Right ventricle myocardium superior (tissue), 1 donor: ENCODE results near the gene TNRC18. TPM values are rescaled to one million over a fixed set of nuclear protein-coding genes. Genes with fewer than 3 reads are reported as not detected.
"Not testable (repeated sequence)": the region's sequence is repeated elsewhere in the genome, so short reads cannot be mapped to it uniquely, and the experiment has no call there.

Experiments
- ATAC-seq: fragments of 200-7000 bp; cut with Tn5 transposase; one replicate; pipeline ENCODE4 v1.9.1; 2020; ENCODE audit warnings: mild to moderate bottlenecking; ENCODE audit not compliant: poor library complexity
- DNase-seq: peaks from one replicate; pipeline ENCODE4 v3.0.0-alpha.2; 2020
- intact Hi-C: fragments of 100-400 bp; cut with DNase I; formaldehyde crosslinking; loops from one replicate; pipeline ENCODE4 v1.11.2; 2022
- total RNA-seq: library from RNA; stranded (reverse); fragmentation: NEBNext Ultra II Directional; extraction: Animal tissue kit (Norgen Biotek cat#: 25700); gene quantifications from one replicate; pipeline ENCODE4 v1.2.1, GENCODE V29; 2021
- donor health status: DM: no; HTN: yes; CAD: no; lungs with severe emphysema.

Gene TNRC18
- total RNA-seq, 1 donor from 2014 or later, result 29.5 TPM

DNA sequence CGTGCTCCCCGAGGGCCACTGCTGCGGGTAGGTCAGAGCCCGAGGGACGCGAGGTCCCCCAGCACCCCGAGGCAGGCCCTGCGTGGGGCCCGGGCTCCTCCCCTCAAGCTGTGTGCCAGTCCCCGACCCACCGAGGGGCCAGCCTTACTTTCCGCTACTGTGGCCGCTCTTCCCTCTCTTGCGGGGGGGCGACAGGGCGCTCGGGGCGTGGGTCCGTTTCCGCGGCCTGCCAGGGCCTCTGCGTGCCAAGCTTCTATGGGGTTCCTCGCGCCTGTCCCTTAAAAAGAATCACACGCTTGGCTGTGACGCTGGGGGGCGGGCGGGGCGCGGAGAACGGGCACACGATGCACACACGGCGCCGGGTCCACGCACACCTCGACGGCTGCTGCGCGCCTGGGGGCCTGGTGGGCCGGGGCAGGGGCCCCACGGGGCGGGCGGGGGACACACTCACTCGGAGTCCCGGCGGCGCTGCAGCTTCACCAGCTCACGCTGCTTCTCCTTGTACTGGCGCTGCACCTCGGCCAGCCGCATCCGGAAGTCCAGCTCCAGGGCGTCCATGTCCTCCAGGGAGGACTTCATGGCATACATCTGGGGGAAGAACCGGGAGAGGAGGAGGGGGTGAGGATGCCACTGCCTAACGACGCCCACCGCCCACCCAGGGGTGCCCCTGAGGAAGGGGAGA is 62.0 kb downstream of the TNRC18 start:
- ATAC-seq, result no peak
- intact Hi-C loops, result no loop called here
- no peak for DNase-seq

GRCh38 chr7:5360971-5361370 is 62.7 kb downstream of the TNRC18 start:
- intact Hi-C loops, result no loop called here
- no peak for ATAC-seq
- DNase-seq, result no peak

GRCh38 chr7:5360451-5360850 is 63.2 kb downstream of the TNRC18 start:
- no peak for DNase-seq
- no peak for ATAC-seq
- intact Hi-C loops, result no loop called here

GRCh38 chr7:5360021-5360420 is 63.6 kb downstream of the TNRC18 start:
- intact Hi-C loops, DNase-seq, ATAC-seq: not testable (repeated sequence)

- intact Hi-C loops, result loop anchor here (10.0 kb wide), 1 partner anchor 335 kb away; no protein-coding TSS in a partner anchor
- ATAC-seq, result no peak
- no peak for DNase-seq
Observed at GRCh38 chr7:5359344-5359743, 64.3 kb downstream of the TNRC18 start.

DNA sequence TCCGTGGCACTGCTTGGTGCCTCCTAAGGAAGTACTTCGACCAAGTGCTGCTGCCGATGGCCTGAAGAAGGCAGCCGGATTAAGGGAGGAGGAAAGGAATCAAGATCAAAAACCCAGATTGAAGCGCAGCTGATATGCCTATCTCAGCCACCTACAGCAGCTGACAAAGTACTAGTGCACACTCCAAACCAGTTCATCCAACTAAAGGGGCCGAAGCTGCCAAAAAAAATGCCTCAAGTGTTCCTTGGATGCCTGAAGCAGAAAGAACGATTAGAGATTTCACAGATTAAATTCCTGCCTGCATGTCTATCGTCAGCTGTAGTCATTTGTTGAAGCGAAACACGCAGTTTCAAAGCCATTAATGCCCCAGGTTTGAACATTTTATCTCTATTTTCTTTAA is 65.7 kb downstream of the TNRC18 start:
- DNase-seq, result no peak

GRCh38 chr7:5356751-5357119 is 66.9 kb downstream of the TNRC18 start:
- DNase-seq, result no peak
- intact Hi-C loops, result loop anchor here (10.0 kb wide), 1 partner anchor 338 kb away; no protein-coding TSS in a partner anchor
- no peak for ATAC-seq

More for the DNA sequence above, 65.7 kb downstream of the TNRC18 start:
- intact Hi-C loops, result loop anchor here (10.0 kb wide), 1 partner anchor 337 kb away; no protein-coding TSS in a partner anchor
- ATAC-seq, result no peak

DNA sequence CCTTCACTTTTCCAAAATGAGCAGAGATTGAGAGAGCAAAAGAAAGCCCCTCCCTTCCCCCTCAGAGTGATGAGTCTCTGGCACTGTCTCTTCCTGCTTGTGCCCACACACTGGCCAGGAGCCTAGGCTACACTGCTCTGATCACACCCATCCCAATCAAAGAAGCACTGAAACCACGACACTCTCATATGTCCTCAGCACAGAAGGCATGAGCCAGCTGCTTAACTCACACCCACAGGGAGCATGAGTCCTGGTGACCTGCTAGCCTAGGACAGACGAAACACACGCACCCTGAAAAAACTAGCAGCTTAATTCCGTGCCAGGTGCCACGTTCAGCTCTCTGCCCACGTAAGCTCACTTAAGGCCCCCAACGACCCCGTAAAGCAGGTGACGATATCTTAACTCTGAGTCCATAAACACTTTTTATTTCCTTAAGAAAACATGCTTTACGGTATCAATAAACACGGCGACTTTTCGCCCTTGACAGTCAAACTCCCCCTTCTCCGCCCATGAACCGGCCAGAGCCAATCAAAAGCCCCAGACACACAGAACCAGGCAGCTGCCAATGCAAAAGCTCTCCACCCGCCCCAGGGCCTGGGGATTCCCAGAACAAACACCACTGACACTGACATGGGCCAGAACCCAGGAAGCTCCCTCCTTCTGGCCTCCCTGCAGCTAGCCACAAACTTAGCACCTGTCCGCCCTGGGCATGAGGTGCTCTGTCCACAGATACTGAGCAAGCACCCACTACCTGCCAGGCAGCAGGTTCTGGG is 69.0 kb downstream of the TNRC18 start:
- DNase-seq (peak; percentile 81), ATAC-seq (peak; percentile 93)
- intact Hi-C loops, result loop anchor here (10.0 kb wide), 1 partner anchor 340 kb away; no protein-coding TSS in a partner anchor

DNA sequence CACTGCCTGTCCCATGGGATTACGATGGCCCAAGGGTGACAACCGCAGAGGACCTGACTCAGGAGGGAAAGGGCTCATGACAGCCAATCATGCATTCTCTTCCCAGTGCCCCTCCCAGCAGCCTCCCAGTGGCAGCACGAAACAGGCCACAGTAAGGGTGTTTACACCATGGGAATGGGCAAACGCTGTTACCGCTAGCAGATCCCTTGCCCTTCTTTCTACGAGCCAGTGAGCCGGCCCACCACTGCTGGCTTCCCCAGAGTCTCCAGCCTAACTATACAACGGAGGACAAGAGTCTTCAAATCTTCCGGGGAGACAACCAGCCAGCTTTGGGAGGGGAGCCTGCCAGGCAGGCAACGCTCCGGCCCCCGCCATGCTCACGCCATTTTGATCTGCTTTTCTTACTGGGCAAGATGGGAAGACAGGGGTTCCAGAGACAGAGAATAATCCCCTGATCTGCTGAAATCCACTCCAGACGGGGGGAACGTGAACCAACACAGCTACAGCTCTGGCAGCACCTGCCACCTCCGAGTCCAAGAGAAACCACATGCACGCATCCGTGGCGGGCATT is 71.1 kb downstream of the TNRC18 start:
- intact Hi-C loops, result loop anchor here (10.0 kb wide), 1 partner anchor 342 kb away; no protein-coding TSS in a partner anchor
- ATAC-seq (no peak), DNase-seq (peak; percentile 19)

DNA sequence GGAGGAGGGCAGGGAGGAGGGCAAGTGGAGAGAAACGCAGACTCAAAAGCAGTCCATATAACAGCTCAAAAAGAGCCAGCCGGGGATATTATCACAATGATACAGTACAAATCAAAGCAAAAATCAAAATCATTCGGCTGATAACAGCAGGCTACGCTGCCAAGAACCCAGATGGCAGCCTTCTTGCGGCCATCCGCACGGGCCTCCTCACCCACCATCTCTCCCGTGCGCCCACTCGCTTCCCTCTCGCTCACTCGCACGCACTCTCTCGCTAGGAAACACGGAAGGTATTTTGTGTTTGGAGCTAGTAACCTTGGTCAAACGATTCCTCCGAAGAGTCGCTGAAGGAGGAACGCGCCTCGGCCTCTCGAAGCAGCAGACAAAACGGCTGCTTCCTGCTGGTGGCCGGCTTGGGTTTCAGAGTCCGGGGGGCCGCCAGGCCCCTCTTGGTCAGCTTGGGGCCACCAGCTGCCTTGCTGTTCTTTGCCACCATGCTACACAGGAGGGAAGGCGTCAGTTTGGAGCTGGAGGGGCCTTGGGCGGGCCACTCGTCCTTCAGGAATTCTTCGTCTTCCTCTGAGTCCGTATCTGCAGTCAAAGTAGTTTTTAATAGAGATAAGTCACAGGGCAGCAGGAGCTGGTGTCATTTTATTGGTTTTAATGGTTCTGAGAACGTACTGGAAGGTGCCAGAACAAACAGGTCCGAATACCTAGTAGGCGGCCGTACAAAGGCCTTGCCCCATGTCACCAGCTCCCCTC is 71.9 kb downstream of the TNRC18 start:
- no peak for ATAC-seq
- intact Hi-C loops, result loop anchor here (10.0 kb wide), 1 partner anchor 343 kb away; no protein-coding TSS in a partner anchor
- DNase-seq, result no peak

DNA sequence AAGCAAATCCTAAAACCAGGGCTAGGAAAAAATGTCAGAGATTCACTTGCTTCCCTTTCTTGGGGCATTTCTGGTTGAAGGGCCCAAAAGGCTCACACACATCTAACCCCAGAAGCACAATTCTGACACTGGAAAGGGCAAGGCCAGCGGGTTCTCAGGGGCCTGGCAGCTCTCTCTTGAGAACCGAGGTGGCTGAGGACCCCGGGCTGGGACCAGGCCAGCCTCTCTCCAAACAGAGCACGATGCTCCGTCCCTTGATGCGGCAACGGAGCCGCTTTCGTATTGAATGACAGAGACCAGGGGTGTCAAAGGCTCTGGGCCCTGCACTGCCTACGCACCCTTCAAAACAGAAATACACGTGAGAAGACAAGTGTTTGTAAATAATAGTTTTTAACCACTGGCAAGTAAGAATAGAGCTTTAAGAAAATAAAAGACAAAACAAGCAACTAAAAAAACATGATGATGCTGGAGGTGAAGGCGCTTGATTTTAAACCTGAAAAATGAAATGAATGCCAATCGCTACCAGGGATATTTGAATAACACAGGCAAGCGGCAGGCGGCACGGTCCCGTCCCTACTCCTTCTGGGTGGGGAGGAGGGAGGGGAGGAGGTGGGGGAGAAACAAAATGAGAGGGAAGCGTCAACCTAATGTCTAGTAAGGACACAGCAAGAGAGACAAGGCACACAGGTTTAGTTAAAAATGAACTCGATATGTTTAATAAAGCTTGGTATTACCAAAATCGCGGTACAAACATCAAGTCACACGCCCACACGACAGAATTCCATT is 72.8 kb downstream of the TNRC18 start:
- ATAC-seq, result no peak
- intact Hi-C loops, result loop anchor here (10.0 kb wide), 1 partner anchor 344 kb away; no protein-coding TSS in a partner anchor
- DNase-seq, result no peak

- intact Hi-C loops, result loop anchor here (10.0 kb wide), 1 partner anchor 345 kb away; no protein-coding TSS in a partner anchor
- ATAC-seq (no peak), DNase-seq (no peak)
Observed at GRCh38 chr7:5350174-5350463, 73.5 kb downstream of the TNRC18 start.

DNA sequence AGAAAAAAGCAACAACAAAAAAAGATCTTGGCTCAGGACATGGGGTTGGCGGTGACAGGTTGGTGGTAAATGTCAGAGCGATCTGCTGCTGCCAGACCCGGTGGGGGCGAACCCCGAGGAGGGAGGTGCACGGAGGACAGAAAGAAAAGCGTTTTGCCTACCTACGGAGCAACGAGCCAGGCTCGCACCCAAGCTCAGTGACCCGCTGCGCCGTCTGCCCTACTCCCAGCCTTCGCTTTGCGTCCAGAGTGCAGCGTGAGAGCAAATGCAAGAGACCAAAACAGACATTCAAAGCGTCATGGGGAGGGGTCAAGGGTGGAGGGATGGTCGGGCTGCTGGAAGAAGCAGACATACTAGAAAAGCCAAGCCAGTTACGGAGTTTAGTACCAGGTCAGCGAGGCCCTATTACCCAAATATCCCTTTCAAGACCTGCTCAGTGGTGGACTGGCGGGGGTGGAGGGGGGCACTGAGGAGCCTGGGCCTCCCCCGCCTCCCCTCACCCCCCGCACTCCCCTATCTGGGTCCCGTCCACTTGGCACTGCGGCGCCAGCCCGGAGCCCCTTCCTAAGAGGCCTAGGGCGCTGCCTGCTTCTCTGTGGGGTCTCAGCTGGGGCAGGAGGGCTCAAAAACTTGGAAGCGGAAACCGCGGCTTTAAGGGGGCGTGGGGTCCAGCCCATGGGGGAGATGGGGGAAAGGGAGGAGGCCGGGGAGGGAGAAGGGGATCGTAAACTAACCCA is 74.0 kb downstream of the TNRC18 start:
- intact Hi-C loops, result loop anchor here (10.0 kb wide), 1 partner anchor 345 kb away; no protein-coding TSS in a partner anchor
- ATAC-seq, result no peak
- no peak for DNase-seq

DNA sequence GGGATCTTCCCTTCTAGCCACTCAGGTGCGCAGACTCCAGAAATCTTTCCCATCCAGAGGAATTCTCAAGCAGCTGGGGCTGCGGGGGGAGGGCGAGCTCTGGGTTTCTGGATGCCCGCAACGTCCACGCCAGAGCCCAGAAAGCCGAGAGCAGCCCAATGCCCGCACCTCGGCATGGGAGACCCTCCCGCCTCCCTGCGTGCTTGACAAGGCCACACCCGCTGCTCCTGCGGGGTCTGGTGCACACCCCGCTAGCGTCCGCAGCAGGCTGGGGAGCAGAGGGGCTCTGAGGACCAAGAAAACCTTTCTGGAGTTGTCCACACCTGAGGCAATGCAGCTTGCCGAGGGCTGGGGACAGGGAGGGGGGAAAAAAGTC is 74.6 kb downstream of the TNRC18 start:
- intact Hi-C loops, result no loop called here
- DNase-seq (no peak), ATAC-seq (no peak)

DNA sequence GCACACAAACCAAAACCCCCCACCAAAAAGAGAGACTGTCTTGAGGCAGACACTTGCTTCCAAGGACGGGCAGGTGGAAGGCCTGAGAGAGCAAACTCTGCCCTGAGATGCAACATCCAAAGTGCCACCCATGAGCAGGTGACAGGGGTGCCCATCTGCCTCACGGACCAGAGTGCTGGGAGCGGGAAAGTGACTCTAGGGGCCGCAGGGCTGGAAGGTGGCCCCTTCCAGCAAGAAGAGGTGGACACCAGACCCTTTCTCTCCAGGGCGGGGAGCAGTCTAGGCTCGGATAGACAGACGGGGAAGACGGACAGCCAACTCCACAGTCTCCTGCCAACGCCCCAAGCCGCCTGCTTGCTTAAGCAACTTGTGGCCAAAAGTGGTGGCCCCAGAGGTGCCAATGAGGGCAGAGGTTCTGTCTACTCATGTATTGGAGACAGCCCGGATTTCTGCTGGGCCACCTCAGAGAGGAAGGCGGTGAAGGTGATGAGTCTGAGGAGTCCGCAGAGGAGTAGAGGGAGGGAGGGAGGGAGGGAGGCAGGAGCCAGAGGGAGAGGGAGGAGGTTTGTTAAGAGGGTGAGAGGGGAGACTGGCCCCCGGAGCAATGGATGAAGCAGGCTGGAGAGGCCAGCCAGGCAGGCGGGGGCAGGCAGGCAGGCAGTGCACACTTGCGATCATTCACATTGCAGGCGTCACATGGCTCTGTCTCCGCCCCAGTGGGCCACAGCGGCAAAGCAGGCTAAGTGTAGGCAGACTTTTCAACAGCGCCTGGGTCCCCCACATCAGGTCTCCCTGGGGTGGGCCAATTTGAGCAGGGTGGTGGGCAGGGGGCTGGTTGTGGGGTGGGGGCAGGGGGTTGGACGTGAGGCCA is 75.3 kb downstream of the TNRC18 start:
- intact Hi-C loops, result no loop called here
- DNase-seq (no peak), ATAC-seq (peak; percentile 25)

GRCh38 chr7:5345671-5346070 is 78.0 kb downstream of the TNRC18 start:
- ATAC-seq (no peak), DNase-seq (no peak)
- intact Hi-C loops, result no loop called here

GRCh38 chr7:5345171-5345570 is 78.5 kb downstream of the TNRC18 start:
- intact Hi-C loops, result no loop called here
- no peak for DNase-seq
- no peak for ATAC-seq
